Activated naive CD4-positive, alpha-beta T cell treated with anti-CD3 and anti-CD28 coated beads, Interleukin-2, amount 10 ng/mL, durations not matched to agents 7 days and 5 days (primary cell): ENCODE data around the gene FBLN2.

Experiments used
- CTCF ChIA-PET: fragments of 350-600 bp; sonication (Branson Sonifier 250); formaldehyde crosslinking; loops from one replicate; lab custom pipeline; 2021; ENCODE audit warnings: antibody characterized with exemption; lab: Charles Lee
- DNase-seq: peaks from one replicate; pipeline ENCODE4 v3.0.0-alpha.2; 2020
- H3K27ac Mint-ChIP-seq: one replicate; pipeline ENCODE4 v1.8.0; 2021; ENCODE audit warnings: mild to moderate bottlenecking, moderate library complexity, mixed read lengths
- H3K27me3 Mint-ChIP-seq: one replicate; pipeline ENCODE4 v1.8.0; 2021; ENCODE audit warnings: mild to moderate bottlenecking, mixed read lengths
- H3K36me3 Mint-ChIP-seq: one replicate; pipeline ENCODE4 v1.8.0; 2021; ENCODE audit warnings: mixed read lengths
- H3K4me1 Mint-ChIP-seq: one replicate; pipeline ENCODE4 v1.8.0; 2021; ENCODE audit warnings: mixed read lengths
- H3K4me3 Mint-ChIP-seq: one replicate; pipeline ENCODE4 v1.8.0; 2021; ENCODE audit warnings: mild to moderate bottlenecking, moderate library complexity, mixed read lengths
- H3K9me3 Mint-ChIP-seq: one replicate; pipeline ENCODE4 v1.8.0; 2021; ENCODE audit warnings: mixed read lengths

FBLN2 gene

GRCh38 chr3:13686367-13687160, 137.6 kb downstream of the FBLN2 start:
- DNase-seq: no peak
- H3K27me3 Mint-ChIP-seq: peaks cover 11% of the 10 kb centered on the region
- H3K36me3 Mint-ChIP-seq: no peaks in the 10 kb centered on the region
- no peak overlapping the region for H3K27ac Mint-ChIP-seq
- CTCF ChIA-PET: interaction anchor here (0.6 kb wide), 1 partner anchor 53 kb away, joined by 3 read pairs; no protein-coding TSS in a partner anchor
- H3K9me3 Mint-ChIP-seq: no peaks in the 10 kb centered on the region
- H3K4me3 Mint-ChIP-seq: no peak overlapping the region
- H3K4me1 Mint-ChIP-seq: no peaks in the 10 kb centered on the region

- H3K27ac Mint-ChIP-seq: no peak overlapping the region
- H3K36me3 Mint-ChIP-seq: no peaks in the 10 kb centered on the region
- no peak for DNase-seq
- CTCF ChIA-PET: no interaction called here
- no peak overlapping the region for H3K4me3 Mint-ChIP-seq
- peaks cover 15% of the 10 kb centered on the region for H3K27me3 Mint-ChIP-seq
- no peaks in the 10 kb centered on the region for H3K9me3 Mint-ChIP-seq
- no peaks in the 10 kb centered on the region for H3K4me1 Mint-ChIP-seq
Measured at GRCh38 chr3:13687517-13687943, 138.6 kb downstream of the FBLN2 start.
